Cardiac muscle cell (in vitro differentiated cells and primary cell): ENCODE measurements around the gene BFSP1. TPM values are rescaled to one million over a fixed set of nuclear protein-coding genes. Genes with fewer than 3 reads are reported as not detected.

Source experiments
- DNase-seq, 2 donors: peaks; one replicate each; pipeline versions ENCODE4 v3.0.0 to v3.0.0-alpha.2; 2010 to 2017; ENCODE audit warnings: low read depth in 1 of 2, low spot score in 1 of 2
- H3K27ac ChIP-seq: fragments of 200-600 bp; sonication (generic); 2 replicates; pipeline ENCODE4 v1.5.1; 2016
- H3K27me3 ChIP-seq: fragments of 200-600 bp; sonication (generic); 2 replicates; pipeline ENCODE4 v1.6.0; 2016; ENCODE audit warnings: control low read depth
- H3K36me3 ChIP-seq: fragments of 200-600 bp; sonication (generic); 2 replicates; pipeline ENCODE4 v1.5.1; 2016; ENCODE audit warnings: control low read depth
- H3K4me1 ChIP-seq: fragments of 200-600 bp; sonication (generic); 2 replicates; pipeline ENCODE4 v1.8.1; 2017; ENCODE audit warnings: low read depth, mild to moderate bottlenecking, mixed run types
- H3K4me3 ChIP-seq: fragments of 200-600 bp; sonication (generic); 2 replicates; pipeline ENCODE4 v1.5.1; 2016; ENCODE audit warnings: mild to moderate bottlenecking
- H3K9me3 ChIP-seq: fragments of 200-600 bp; sonication (generic); 2 replicates; pipeline ENCODE4 v1.5.1; 2017; ENCODE audit warnings: low read depth, mild to moderate bottlenecking, control low read depth
- CTCF ChIP-seq: IDR thresholded peaks from 2 replicates; pipeline ENCODE4 v1.5.1; 2012; ENCODE audit warnings: low read depth, mild to moderate bottlenecking, low read length
- polyA plus RNA-seq: library from polyadenylated mRNA; unstranded; fragments of >200 nt; fragmentation: Nextera tagmentation; extraction: Ambion mirVana; gene quantifications from 2 replicates; pipeline ENCODE4 v1.2.1, GENCODE V29; 2016
- total RNA-seq: library from RNA; depleted of rRNA; stranded (reverse); fragments of >200 nt; gene quantifications from 2 replicates; pipeline ENCODE4 v1.2.3, GENCODE V29; 2016

The BFSP1 gene
- total and polyA plus RNA-seq, 2 experiments from 2014 or later: 5.3 to 7.1 TPM

GRCh38 chr20:17525650-17526049 lies 5.5 kb downstream of the BFSP1 start:
- Histone ChIP-seq H3K27ac (no peak overlapping the region), H3K27me3 (no peaks in the 10 kb centered on the region), H3K9me3 (no peaks in the 10 kb centered on the region), H3K4me1 (no peaks in the 10 kb centered on the region), H3K4me3 (no peak overlapping the region), H3K36me3 (no peaks in the 10 kb centered on the region)
- peak; percentile 45 to 47 for DNase-seq
- no peak for TF ChIP-seq CTCF

- Histone ChIP-seq H3K9me3 (no peaks in the 10 kb centered on the region), H3K27ac (no peak overlapping the region), H3K4me1 (no peaks in the 10 kb centered on the region), H3K4me3 (no peak overlapping the region), H3K27me3 (no peaks in the 10 kb centered on the region), H3K36me3 (no peaks in the 10 kb centered on the region)
- no peak for DNase-seq
- no peak for TF ChIP-seq CTCF
Measured at GRCh38 chr20:17525132-17525531, 6.0 kb downstream of the BFSP1 start.

- TF ChIP-seq CTCF: no peak
- no peaks in the 10 kb centered on the region for H3K36me3 ChIP-seq
- no peak for DNase-seq
- H3K27ac ChIP-seq: no peak overlapping the region
- H3K4me1 ChIP-seq: no peaks in the 10 kb centered on the region
- H3K4me3 ChIP-seq: no peak overlapping the region
- no peaks in the 10 kb centered on the region for H3K9me3 ChIP-seq
- H3K27me3 ChIP-seq: no peaks in the 10 kb centered on the region
Measured at GRCh38 chr20:17524560-17524959, 6.6 kb downstream of the BFSP1 start.

GRCh38 chr20:17523326-17523725 lies 7.9 kb downstream of the BFSP1 start:
- no peak for TF ChIP-seq CTCF
- Histone ChIP-seq H3K27me3 (no peaks in the 10 kb centered on the region), H3K4me1 (no peaks in the 10 kb centered on the region), H3K4me3 (no peak overlapping the region), H3K9me3 (no peaks in the 10 kb centered on the region), H3K27ac (no peak overlapping the region), H3K36me3 (no peaks in the 10 kb centered on the region)
- DNase-seq: no peak

- DNase-seq: no peak
- no peaks in the 10 kb centered on the region for H3K27me3 ChIP-seq
Measured at GRCh38 chr20:17522528-17522927, 8.7 kb downstream of the BFSP1 start.

More at GRCh38 chr20:17522528-17522927, 8.7 kb downstream of the BFSP1 start:
- Histone ChIP-seq H3K9me3 (no peaks in the 10 kb centered on the region), H3K36me3 (no peaks in the 10 kb centered on the region), H3K4me3 (no peak overlapping the region), H3K27ac (no peak overlapping the region), H3K4me1 (no peaks in the 10 kb centered on the region)
- TF ChIP-seq CTCF: no peak
